Measurements from ENCODE around the gene PDCD4.

Gene PDCD4

GRCh38 chr10:110918269-110918642 is 46.5 kb downstream of the PDCD4 start:
- DNase-seq (ENCODE audit: low read depth) = peak; percentile 90
- no peak for TF ChIP-seq CTCF (IDR thresholded peaks at IDR 0.05; ENCODE audit: control insufficient read depth, extremely low read depth, insufficient read depth)
- peak overlapping the region; percentile 89 for H3K4me3 ChIP-seq (ENCODE audit: low read depth, low read length)

DNA sequence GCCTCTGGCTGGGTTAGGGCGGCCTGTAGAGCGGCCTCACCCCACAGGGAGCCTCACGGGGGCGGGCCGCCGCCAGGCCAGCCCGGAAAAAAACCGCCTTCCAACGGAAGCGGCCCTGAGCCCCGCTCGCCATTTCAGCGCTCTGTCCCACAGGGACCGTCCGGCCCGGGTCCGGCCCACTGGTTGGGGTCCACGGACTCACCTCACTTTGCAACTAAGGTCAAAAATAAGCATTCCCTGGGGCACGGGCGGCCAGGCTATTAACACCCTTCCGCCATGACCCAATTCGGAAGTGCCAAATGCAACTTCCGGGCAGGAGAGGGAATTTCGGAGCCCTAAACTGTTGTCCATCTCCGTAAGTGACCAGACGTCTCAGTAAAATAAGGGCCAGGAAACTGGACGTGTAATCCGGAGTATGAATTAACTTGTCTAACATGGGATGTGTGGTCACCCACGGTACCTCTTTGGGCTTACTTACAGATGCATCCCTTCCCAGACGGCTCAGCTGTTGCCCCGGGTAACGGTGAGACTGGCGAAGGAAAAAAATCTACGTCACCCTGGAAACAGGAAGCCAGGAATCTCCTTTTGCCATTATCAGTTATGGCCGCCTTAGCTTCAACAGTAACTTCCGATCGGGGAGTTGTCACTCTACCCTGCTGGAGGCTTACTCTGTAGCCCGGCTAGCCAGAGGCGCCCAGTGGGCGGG is 47.1 kb downstream of the PDCD4 start, which contains the start of gene BBIP1:
Gene BBIP1 (minus strand): TSS at position 538 of the 706 bp plus-strand sequence. CDS start 1,023 bp downstream, outside the sequence.
- peak; percentile 99 for DNase-seq (ENCODE audit: low read depth)
- H3K4me3 ChIP-seq (ENCODE audit: low read depth, low read length) = peak within 1 kb of the TSS; percentile 89
- TF ChIP-seq CTCF (IDR thresholded peaks at IDR 0.05; ENCODE audit: control insufficient read depth, extremely low read depth, insufficient read depth) = no peak

DNA sequence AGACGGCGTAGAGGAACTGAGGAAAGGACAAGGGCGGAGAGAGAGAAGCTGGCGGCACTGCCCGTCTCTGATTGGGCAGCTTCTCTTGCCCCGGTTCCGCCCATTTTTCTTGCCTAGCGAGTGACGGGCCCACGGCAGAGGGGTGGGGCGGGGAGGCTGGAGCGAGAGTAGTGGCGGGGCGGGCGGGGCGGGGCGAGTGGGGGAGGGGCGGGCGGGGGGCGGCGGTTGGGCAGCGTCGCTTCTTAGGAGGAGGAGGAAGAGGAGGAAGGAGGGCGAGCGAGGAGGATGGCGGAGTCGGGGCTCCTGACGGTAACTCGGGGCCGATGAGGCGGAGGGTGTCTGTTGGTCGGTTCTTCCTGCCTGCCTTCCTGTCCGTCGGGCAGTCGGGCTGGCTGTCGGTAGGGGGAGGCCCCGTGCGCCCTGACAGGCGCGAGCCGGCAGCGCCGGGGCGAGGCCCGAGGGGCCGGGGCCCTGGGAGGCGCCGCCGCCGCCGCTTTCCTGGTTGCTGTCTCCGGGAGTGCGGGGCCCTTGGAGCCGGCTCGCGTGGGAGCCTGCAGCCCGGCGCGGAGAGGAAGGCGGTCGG is 47.7 kb downstream of the PDCD4 start, which contains the start of gene SHOC2:
Gene SHOC2 (plus strand): TSS at position 256 of the 583 bp plus-strand sequence. CDS start 44,755 bp downstream, outside the sequence.
- TF ChIP-seq CTCF (IDR thresholded peaks at IDR 0.05; ENCODE audit: control insufficient read depth, extremely low read depth, insufficient read depth) = peak; percentile 41
- no peak for DNase-seq (ENCODE audit: low read depth)
- H3K4me3 ChIP-seq (ENCODE audit: low read depth, low read length) = peak within 1 kb of the TSS; percentile 89

GRCh38 chr10:110919971-110920881 is 48.5 kb downstream of the PDCD4 start:
- DNase-seq (ENCODE audit: low read depth) = no peak
- peak overlapping the region; percentile 89 for H3K4me3 ChIP-seq (ENCODE audit: low read depth, low read length)
- no peak for TF ChIP-seq CTCF (IDR thresholded peaks at IDR 0.05; ENCODE audit: control insufficient read depth, extremely low read depth, insufficient read depth)

GRCh38 chr10:110923856-110924493 is 52.2 kb downstream of the PDCD4 start:
- TF ChIP-seq CTCF (IDR thresholded peaks at IDR 0.05; ENCODE audit: control insufficient read depth, extremely low read depth, insufficient read depth) = no peak
- no peak overlapping the region for H3K4me3 ChIP-seq (ENCODE audit: low read depth, low read length)
- DNase-seq (ENCODE audit: low read depth) = no peak

DNA sequence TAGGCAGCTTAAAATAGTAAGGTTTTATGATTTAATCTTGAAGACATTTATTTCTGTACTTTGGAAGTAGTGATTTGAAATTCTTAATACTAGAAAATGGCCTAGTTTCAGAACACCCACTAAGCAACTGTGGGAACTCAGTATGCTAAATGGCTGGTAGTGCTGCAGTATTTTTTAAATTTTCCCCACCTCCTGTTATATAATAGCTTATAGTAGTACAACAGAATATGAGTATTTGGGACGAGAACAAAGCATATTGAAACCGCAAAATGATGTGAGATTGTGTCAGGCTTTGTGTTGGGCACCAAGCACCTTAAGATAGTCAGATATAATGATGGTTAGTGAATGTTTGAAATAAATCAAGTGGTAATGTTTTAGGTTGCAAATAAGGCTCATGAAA is 55.7 kb downstream of the PDCD4 start:
- no peak for TF ChIP-seq CTCF (IDR thresholded peaks at IDR 0.05; ENCODE audit: control insufficient read depth, extremely low read depth, insufficient read depth)
- DNase-seq (ENCODE audit: low read depth) = no peak

More for the DNA sequence above, 55.7 kb downstream of the PDCD4 start:
- no peak overlapping the region for H3K4me3 ChIP-seq (ENCODE audit: low read depth, low read length)
